DMS 273 (cell line): ENCODE results near the gene CLEC19A.

ENCODE experiments used
- DNase-seq: peaks from one replicate; lab custom pipeline; 2025; ENCODE audit not compliant: unreplicated experiment; lab: John Stamatoyannopoulos, UW

The CLEC19A gene

GRCh38 chr16:19284207-19284606 lies 1.3 kb upstream of the CLEC19A start:
- peak; percentile 96 for DNase-seq

- DNase-seq, result no peak
Observed at GRCh38 chr16:19286827-19287226, 1.3 kb downstream of the CLEC19A start.

GRCh38 chr16:19287241-19287640 lies 1.7 kb downstream of the CLEC19A start:
- DNase-seq, result no peak

- peak; percentile 44 for DNase-seq
Observed at GRCh38 chr16:19288872-19289799, 3.6 kb downstream of the CLEC19A start.

- peak; percentile 75 for DNase-seq
Observed at GRCh38 chr16:19289811-19290485, 4.4 kb downstream of the CLEC19A start.

- no peak for DNase-seq
Observed at GRCh38 chr16:19290860-19291259, 5.3 kb downstream of the CLEC19A start.

GRCh38 chr16:19291475-19291874 lies 5.9 kb downstream of the CLEC19A start:
- peak; percentile 31 for DNase-seq

GRCh38 chr16:19292186-19292585 lies 6.7 kb downstream of the CLEC19A start:
- DNase-seq, result no peak

- no peak for DNase-seq
Observed at GRCh38 chr16:19294156-19294649, 8.7 kb downstream of the CLEC19A start.

GRCh38 chr16:19295393-19295792 lies 9.9 kb downstream of the CLEC19A start:
- no peak for DNase-seq

GRCh38 chr16:19297454-19297853 lies 11.9 kb downstream of the CLEC19A start:
- DNase-seq, result no peak

GRCh38 chr16:19299565-19299964 lies 14.0 kb downstream of the CLEC19A start:
- no peak for DNase-seq

GRCh38 chr16:19301931-19302330 lies 16.4 kb downstream of the CLEC19A start:
- DNase-seq, result no peak

- peak; percentile 6 for DNase-seq
Observed at GRCh38 chr16:19304750-19305149, 19.2 kb downstream of the CLEC19A start.

- no peak for DNase-seq
Observed at GRCh38 chr16:19305443-19305842, 19.9 kb downstream of the CLEC19A start.

GRCh38 chr16:19307587-19308241 lies 22.2 kb downstream of the CLEC19A start:
- peak; percentile 29 for DNase-seq

- DNase-seq, result no peak
Observed at GRCh38 chr16:19308392-19308791, 22.9 kb downstream of the CLEC19A start.

- no peak for DNase-seq
Observed at GRCh38 chr16:19309178-19309577, 23.6 kb downstream of the CLEC19A start.

GRCh38 chr16:19314718-19315425 lies 29.3 kb downstream of the CLEC19A start:
- no peak for DNase-seq

- DNase-seq, result no peak
Observed at GRCh38 chr16:19315889-19316433, 30.4 kb downstream of the CLEC19A start.

- peak; percentile 57 for DNase-seq
Observed at GRCh38 chr16:19316846-19317245, 31.3 kb downstream of the CLEC19A start.
